ENCODE results near the gene NUP214.

DNA sequence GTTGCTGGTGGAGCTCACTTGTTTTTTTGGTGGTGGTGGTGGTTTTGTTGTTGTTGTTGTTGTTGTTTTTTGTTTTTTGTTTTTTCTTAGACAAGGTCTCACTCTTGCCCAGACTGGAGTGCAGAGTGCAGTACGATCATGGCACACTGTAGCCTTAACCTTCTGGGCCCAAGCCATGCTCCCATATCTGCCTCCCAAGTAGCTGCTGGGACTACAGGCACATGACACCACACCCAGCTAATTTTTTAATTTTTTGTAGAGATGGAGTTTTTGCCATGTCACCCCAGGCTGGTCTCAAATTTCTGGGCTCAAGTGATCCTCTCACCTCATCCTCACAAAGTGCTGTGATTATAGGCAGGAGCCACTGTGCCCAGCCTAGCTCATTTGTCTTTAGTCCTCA is 53.5 kb downstream of the NUP214 start:
- TF ChIP-seq EP300 (conservative IDR thresholded peaks at IDR 0.05; ENCODE audit: poor library complexity, severe bottlenecking) = no peak
- TF ChIP-seq CTCF (IDR thresholded peaks at IDR 0.05; ENCODE audit: poor library complexity, severe bottlenecking) = no peak
- TF ChIP-seq POLR2AphosphoS5 (IDR thresholded peaks at IDR 0.05) = no peak
- no peak for TF ChIP-seq EZH2 (IDR thresholded peaks at IDR 0.05; ENCODE audit: borderline replicate concordance, insufficient read depth, low read length, poor library complexity, severe bottlenecking)
